Hematopoietic multipotent progenitor cell (in vitro differentiated cells): ENCODE data around the gene TMBIM1. TPM values are rescaled to one million over a fixed set of nuclear protein-coding genes. Genes with fewer than 3 reads are reported as not detected.
A peak's percentile ranks its signal among the peaks of the same experiment; 100 is the strongest.

Source experiments
- DNase-seq, 3 donors: peaks; one replicate each; pipeline ENCODE4 v3.0.0-alpha.2; 2011 to 2015; ENCODE audit warnings: low read depth in 2 of 3, low spot score in 2 of 3
- total RNA-seq: library from RNA; depleted of rRNA; stranded (reverse); fragments of >200 nt; gene quantifications from one replicate; pipeline ENCODE4 v1.2.3, GENCODE V29; 2012

TMBIM1 gene
- total RNA-seq, 1 donor: 167 TPM

GRCh38 chr2:218260166-218260565 is 32.1 kb downstream of the TMBIM1 start:
- DNase-seq: no peak

DNA sequence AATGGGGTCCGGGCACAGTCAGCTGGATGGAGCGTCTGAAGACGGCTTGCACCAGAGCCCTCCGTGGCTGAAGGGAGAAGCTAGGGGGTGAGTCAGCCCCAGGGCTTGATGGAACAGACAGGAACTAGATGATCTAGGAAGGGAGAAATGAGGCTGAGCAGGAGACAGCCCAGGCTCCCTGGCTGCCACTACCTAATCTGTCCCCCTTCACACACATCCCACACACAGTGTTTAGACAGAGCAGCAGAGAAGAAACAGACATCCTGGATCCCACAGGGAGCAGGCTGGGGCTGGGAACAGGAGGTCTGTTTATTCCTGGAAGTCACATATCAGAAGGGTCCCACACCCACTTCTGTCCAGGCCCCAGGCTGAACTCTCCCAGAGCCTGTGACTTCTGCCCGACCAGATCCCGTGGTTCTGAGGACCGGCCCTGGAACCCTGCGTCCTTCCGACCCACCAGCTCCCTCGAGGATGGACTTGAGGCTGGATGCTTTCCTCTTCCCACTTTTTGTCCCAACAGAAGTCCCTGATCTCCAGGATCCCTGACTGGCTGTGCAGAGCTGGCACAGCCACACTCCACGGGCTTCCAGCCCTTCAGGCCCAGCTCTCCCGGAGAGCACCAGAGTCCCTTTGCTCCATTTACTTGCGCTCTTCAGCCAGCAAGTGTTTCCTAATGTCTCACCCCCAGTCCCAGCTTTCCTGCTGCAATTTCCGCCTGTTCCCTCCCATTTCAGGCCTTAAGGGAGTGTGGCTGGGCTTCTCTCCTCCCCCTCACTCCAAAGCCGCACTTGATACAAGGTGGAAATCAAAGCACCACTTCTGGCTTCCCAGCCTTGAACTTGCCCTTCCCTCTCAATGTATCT is 33.0 kb downstream of the TMBIM1 start:
- no peak for DNase-seq

DNA sequence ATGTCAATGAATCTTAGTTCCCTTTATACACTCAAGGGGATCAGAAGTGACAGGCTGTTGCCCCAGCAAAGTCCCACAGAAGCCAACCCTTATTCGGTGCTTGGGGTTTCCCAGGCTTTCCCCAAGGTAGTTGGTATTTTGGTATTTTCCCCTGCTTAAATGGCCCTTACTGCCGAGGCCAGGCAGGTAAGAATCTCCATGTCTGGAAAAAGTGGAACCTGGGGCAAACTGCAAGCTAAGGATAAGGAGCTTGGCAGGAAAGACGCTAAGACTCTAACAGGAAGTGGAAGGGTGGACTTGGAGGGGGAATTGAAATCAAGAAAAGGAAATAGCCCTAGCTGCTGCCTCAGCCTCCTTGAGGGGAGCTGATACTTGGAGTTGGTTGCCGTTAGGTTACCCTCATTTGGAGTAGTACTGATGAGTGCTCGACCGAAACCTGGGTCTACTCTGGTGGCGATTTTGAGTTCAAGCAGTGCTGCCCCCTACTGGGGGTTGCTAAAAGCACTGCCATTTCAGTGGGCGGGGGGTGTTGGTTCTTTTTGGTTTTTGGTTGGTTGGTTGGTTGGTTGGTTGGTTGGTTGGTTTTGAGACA is 34.8 kb downstream of the TMBIM1 start:
- DNase-seq: peak; percentile 35 to 82 (median 75)

DNA sequence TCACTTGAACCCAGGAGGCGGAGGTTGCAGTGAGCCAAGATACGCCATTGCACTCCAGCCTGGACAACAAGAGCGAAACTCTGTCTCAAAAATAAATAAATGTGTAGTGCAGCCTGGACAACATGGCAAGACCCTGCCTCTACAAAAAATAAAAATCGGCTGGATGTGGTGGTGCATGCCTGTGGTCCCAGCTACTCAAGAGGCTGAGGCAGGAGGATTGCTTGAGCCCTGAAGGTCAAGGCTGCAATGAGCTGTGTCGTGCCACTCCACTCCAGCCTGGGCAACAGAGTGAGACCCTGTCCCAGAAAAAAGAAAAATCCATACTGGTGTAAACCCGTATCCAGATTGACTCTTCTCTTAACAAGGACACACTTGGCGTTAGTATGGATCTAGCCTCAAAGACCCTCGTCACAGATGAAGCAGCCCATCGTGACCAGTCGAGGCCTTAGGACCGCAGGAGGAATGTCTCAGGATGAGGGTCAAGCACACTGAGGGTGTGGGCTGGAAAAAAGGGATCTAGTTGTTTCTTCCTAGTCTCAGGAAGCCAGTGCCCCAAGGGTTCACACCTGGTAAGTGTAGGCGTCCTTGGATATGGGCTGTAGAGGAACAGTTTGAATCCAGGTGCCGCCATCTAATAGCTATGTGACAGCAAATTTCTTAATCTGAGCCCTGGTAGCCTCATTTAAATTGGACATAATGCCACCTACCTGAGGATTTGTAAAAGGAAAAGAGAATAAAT is 35.5 kb downstream of the TMBIM1 start:
- DNase-seq: no peak

- DNase-seq: no peak
Observed at GRCh38 chr2:218255446-218255845, 36.9 kb downstream of the TMBIM1 start.

DNA sequence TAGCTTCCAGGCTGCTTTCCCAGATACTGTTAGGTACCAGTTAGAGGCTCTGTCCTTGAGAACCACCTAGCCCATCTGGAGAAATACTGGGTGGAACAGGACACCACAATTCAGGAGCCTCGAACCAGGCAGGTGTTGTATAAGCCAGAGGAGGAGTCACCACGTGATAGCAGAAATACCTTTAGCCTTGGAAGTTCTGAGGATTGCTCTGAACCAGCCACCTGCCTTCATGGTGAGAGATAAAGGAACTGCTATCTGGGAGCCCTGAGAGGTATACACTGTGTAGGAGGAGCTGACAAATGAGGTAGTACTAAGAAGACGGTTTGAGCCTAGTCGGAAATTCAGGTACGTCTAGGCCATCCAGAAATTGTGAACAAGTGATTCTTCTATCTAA is 39.1 kb downstream of the TMBIM1 start:
- no peak for DNase-seq

DNA sequence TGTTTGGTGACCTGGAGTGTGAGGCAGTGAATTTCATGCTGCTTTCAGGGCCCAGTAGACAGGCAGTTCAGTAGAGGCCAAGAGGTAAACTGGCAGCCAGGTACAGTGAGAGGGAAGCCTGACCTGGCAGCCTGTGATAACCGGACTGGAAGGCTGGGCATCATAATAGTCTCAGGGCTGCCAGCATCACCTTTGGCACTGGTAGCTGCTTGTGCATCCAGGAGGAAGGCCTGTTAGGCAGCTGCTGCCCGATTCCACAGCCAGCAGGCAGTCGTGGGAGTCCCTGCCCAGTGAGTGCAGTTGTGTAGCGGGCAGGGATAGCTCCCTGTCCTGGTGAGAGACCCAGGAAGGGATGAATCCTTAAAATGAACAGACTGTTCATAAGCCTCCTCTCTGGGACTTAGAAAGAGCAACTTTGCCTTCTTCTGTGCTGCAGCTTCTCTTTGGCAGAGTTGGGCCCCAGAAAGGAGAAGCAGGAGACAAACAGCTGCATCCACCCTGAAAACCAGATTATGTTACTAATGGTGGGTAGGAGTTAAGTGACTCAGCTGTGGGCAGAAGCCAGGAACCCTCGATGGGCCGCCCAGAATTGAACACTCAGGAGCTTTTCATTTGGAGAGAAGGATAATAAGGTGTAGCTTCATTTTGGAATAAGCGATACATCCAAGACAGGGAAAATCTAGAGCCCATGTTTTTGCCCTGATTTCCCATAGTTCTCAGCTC is 39.6 kb downstream of the TMBIM1 start:
- peak in 2 of 3 donors; percentile 51 to 81 for DNase-seq

DNA sequence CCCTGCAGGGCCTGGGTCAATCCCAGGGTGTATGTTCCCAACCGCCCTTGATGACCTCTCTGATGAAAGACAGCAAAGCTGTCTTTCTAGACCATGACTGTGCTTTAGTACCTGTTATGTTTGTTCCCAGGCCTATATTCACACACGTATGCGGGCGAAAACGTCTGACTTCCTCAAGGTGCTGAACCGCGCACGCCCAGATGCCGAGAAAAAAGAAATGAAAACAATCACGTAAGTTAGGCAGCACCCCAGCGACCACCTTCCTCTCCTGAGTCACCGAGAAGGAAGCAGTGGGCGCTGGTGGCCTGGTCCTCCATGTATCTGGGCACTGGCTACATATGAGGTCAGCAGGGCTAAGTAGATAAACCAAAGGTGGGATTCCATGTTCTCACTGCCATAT is 42.6 kb downstream of the TMBIM1 start:
- DNase-seq: no peak

GRCh38 chr2:218245214-218245613 is 47.1 kb downstream of the TMBIM1 start:
- DNase-seq: no peak

DNA sequence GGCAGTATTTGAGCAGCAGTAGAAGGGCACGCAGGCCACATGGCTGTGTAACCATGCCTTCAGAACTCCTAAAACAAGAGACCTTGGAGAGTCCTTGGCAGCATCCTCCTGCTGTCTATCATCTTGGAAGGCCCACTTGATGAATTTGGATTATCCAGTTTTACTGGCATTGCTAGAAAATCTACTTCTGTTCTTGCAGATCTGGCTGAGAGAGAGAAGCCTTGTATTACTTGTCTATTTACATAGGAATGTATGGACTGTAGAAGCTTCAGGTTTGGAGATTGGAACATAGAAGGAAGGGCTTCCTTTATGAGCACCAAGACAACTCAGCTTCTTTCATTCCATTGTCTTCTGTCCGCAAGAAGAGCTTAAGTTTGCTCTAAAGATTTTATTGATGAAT is 47.6 kb downstream of the TMBIM1 start:
- DNase-seq: no peak

GRCh38 chr2:218244204-218244603 is 48.1 kb downstream of the TMBIM1 start:
- DNase-seq: no peak

GRCh38 chr2:218238887-218239286 is 53.4 kb downstream of the TMBIM1 start:
- no peak for DNase-seq

- DNase-seq: no peak
Observed at GRCh38 chr2:218236829-218237228, 55.5 kb downstream of the TMBIM1 start.

DNA sequence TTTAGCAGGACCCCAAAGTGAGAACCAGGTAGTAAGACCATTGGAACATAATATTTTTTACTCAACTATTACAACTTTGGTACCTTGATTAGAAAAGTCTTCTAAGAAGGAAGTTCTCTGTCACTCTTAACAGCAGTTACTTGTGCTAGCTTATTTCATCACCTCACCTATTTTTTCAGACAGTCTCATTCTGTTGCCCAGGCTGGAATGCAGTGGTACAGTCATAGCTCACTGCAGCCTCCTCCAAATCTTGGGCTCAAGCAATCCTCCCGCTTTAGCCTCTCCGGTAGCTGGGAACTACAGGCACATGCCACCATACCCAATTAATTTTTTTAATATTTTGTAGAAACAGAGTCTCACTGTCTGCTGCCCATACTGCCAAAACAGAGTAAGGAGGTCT is 57.3 kb downstream of the TMBIM1 start:
- no peak for DNase-seq

DNA sequence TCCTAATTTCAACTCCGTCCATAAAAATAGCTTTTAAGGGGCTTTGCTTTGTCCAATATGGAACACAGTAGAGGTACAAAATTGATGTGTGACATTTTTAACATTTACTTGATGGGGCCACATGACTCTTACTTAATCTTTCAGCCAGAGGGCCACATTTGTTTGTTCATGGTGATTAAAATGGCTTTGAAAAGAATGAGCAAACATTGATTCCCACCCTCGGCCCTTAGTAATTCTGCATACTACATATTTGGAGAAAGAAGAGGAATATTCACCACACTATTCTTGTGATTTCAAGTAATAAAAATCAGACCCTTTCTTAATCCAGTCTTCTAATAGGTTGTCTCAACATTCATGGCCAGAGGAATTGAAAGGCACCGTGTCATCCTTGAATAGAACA is 57.8 kb downstream of the TMBIM1 start:
- DNase-seq: no peak

DNA sequence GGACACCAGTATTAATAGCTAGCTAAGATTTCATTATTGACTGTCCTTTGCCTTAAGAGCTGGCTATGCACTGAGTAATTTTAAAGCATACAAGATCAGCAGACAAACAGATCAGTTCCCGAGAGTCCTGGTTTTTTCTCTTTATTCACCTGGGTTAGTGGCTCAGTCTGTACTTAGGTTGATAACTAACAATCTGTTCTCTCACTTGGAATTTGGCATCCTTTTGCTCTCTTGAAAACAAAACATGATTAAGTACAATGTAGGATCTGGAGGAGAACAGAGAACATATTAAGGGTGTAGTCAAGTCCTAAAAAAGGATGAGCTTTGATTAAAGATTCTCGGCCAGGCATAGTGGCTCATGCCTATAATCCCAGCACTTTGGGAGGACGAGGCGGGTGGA is 58.8 kb downstream of the TMBIM1 start:
- no peak for DNase-seq

GRCh38 chr2:218230882-218231281 is 61.4 kb downstream of the TMBIM1 start:
- DNase-seq: peak in 2 of 3 donors; percentile 27 to 43

DNA sequence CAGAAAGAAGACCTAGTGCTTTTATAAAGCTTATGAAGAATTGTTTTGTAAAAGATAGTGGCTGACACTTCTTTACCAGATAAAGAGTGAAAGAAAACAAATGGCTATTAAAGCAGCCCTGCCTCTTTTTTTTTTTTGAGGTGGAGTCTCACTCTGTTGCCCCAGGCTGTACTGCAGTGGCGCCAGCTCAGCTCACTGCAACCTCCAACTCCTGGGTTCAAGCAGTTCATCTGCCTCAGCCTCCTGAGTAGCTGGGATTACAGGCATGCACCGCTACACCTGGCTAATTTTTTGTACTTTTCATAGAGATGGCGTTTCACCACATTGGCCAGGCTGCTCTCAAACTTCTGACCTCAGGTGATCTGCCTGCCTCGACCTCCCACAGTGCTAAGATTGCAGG is 62.5 kb downstream of the TMBIM1 start:
- no peak for DNase-seq

DNA sequence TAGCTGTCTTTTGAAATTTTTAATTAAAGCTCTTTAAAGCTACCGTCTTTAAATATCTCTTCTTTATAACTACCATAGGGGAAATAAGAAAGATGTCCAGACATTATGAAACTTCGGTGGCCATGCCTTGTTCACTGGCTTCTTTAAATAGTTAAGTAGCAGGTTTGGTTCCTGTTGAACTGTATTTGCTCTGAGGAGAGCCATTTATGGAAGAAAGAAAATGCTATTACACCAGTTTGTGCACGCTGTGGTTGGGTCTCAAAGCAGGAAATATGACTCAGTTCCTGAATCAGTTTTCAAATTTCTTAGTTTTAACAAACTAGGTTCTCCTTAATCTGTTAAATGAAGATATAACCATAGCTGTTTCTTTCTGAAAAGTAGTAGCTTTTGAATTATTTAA is 63.1 kb downstream of the TMBIM1 start:
- DNase-seq: peak in 2 of 3 donors; percentile 70 to 76

GRCh38 chr2:218228366-218229090 is 63.8 kb downstream of the TMBIM1 start:
- no peak for DNase-seq
